T47D (cell line): Measurements from ENCODE around the gene TPO.
"Not testable (repeated sequence)": the region's sequence is repeated elsewhere in the genome, so short reads cannot be mapped to it uniquely, and the experiment has no call there.

Source experiments
- DNase-seq, 2 experiments: peaks; one replicate each; pipeline versions ENCODE4 v3.0.0 to v3.0.0-alpha.2; 2011 to 2012; ENCODE audit warnings: low read depth in 1 of 2, low spot score in 1 of 2
- JUND ChIP-seq: IDR thresholded peaks from 2 replicates; pipeline ENCODE4 v1.6.1; 2012; ENCODE audit warnings: low read depth
- in situ Hi-C: cut with HindIII; loops from 2 replicates; pipeline ENCODE4 v1.10.0; 2016; ENCODE audit warnings: low sequenced_read_pairs, low pct_unique_long_range_greater_than_20kb

The TPO gene

DNA sequence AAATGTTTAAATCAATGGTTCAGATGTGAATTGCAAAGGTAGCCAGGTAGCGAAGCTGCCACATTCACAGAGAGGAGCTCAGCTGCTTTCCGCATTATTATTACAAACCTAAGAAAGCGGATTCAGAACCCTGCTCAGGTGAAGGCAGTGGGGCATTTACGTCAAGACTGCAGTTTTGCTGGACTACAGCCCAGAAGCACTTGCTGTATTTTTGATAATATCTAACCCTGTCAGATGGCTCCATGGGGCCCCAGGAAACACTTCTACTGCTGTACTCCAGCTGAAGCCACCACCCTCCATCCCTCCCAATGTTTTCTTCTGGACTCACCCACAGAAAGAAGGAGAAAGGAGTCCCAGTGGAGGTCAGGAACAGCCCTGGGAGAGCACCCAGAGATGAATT lies 96.9 kb downstream of the TPO start:
- DNase-seq: no peak
- in situ Hi-C loops: no loop called here
- TF ChIP-seq JUND: no peak

DNA sequence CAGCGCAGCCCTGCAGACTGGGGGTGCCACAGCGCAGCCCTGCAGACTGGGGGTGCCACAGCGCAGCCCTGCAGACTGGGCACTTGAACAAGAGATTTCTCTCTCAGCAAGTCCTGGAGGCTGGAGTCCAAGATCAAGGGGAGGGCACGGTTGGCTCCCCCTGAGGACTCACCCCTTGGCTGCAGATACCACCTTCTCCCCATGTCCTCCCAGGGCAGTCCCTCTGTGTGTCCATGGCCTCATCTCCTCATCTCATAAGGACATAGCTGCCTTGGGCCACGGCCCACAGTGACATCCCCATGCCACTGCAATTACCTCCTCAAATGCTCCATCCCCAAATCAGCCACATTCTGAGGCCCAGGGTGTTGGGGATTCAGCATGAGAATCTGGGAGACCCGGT lies 98.2 kb downstream of the TPO start:
- no peak for TF ChIP-seq JUND
- in situ Hi-C loops: no loop called here
- no peak for DNase-seq

- no peak for TF ChIP-seq JUND
- no peak for DNase-seq
- in situ Hi-C loops: no loop called here
Observed at GRCh38 chr2:1512321-1513289, 99.3 kb downstream of the TPO start.

DNA sequence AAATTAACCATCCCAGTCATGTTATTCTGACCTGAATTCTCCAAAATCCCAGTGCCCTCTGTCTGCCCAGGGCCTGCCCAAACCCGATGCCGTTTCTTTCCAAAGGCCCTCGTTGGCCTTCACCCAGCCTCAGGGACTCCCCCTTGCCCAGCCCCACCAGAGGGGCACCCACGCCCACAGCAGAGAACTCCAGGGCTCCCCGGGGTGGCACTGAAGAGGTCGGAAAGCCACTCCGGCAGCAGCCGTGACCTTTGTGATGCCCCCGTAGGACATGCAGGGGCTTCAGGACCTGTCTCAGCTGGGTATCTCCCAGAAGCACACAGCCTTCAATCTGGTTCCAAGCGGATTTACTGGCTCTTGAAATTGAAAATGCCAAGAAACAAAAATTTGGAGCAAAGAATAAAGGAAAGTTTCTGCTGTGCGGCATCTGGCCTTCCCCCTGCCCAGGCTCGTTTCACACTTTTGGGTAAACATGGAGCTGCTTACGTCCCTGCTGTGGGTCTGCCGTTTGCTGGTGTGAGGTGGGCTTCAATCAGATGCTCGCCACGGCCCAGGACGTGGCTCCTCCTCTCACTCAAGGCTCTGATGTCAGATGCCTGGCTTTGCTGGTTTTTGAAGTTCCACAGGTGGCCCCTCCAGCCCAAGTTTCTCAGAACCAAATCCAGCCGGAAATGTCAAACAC lies 101.3 kb downstream of the TPO start:
- in situ Hi-C loops: no loop called here
- no peak for DNase-seq
- TF ChIP-seq JUND: no peak

DNA sequence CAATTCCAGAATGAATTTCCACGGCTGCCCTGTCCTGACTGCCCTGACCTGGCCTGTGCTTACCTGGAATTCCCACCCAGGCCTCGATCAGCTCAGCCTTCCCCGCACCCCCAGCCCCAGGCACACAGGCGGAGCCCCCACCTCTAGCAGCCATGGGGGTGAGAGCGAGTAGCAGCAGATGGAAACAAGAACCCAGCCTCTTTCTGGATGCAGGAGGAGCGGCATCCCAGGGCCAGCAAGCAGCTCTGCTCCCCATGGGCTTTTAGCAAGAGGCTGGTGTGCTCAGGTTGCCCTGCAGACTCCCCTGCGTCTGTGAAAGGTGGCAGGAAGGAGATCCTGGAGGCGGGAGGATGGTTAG lies 101.8 kb downstream of the TPO start:
- no peak for DNase-seq
- in situ Hi-C loops: no loop called here

GRCh38 chr2:1515986-1516797 lies 102.9 kb downstream of the TPO start:
- in situ Hi-C loops: no loop called here

More for the DNA sequence above, 101.8 kb downstream of the TPO start:
- TF ChIP-seq JUND: no peak

GRCh38 chr2:1516798-1517060 lies 103.5 kb downstream of the TPO start:
- in situ Hi-C loops: no loop called here
- DNase-seq: no peak
- TF ChIP-seq JUND: no peak

More at GRCh38 chr2:1515986-1516797, 102.9 kb downstream of the TPO start:
- no peak for DNase-seq
- TF ChIP-seq JUND: no peak

DNA sequence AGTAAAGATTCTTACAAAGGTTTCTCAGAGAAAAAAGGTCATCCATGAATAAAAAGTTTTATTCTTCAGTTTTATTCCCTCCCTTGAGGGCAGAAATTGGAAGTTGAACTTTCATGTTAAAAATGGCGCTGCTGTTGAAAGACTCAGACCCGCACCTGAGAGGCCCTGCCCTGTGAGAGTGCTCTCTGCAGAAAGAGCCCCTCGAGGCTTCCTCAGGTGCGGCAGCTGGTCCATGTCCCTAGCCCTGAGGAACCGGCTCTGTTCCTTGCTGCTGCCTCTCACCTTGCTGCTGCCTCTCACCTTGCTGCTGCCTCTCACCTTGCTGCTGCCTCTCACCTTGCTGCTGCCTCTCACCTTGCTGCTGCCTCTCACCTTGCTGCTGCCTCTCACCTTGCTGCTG lies 104.0 kb downstream of the TPO start:
- DNase-seq, in situ Hi-C loops: not testable (repeated sequence)

- no peak for TF ChIP-seq JUND
- no peak for DNase-seq
- in situ Hi-C loops: no loop called here
Observed at GRCh38 chr2:1517786-1518185, 104.5 kb downstream of the TPO start.

- in situ Hi-C loops: no loop called here
- no peak for DNase-seq
- TF ChIP-seq JUND: no peak
Observed at GRCh38 chr2:1518331-1518803, 105.1 kb downstream of the TPO start.

- no peak for DNase-seq
- in situ Hi-C loops: no loop called here
- no peak for TF ChIP-seq JUND
Observed at GRCh38 chr2:1518867-1519530, 105.7 kb downstream of the TPO start.

- in situ Hi-C loops: no loop called here
- TF ChIP-seq JUND: no peak
- DNase-seq: no peak
Observed at GRCh38 chr2:1521191-1521877, 108.1 kb downstream of the TPO start.
